Endothelial cell of umbilical vein (primary cell): Measurements from ENCODE around the gene RABEP1. TPM values are rescaled to one million over a fixed set of nuclear protein-coding genes. Genes with fewer than 3 reads are reported as not detected.
"Not testable (repeated sequence)": the region's sequence is repeated elsewhere in the genome, so short reads cannot be mapped to it uniquely, and the experiment has no call there.

Experiments
- BruUV-seq: library from RNA; stranded (reverse); fragments of 400-500 nt; replicated peaks from 2 replicates; lab custom pipeline; 2021; lab: Mats Ljungman, UMichigan
- CTCF ChIA-PET: fragments of 300-600, 350-600 bp; sonication (Branson Sonifier 250); formaldehyde crosslinking; loops from one replicate; lab custom pipeline; 2021; ENCODE audit warnings: antibody characterized with exemption, inconsistent platforms; lab: Charles Lee
- POLR2A ChIA-PET: fragments of 300-600, 350-600 bp; sonication (Branson Sonifier 250); formaldehyde crosslinking; loops from one replicate; lab custom pipeline; 2021; ENCODE audit warnings: antibody characterized with exemption, inconsistent platforms; lab: Charles Lee
- DNase-seq: peaks from one replicate; pipeline ENCODE4 v3.0.0-alpha.2; 2011; ENCODE audit warnings: low read depth, low spot score
- FAIRE-seq: peaks from 2 replicates; lab custom pipeline; 2011; peaks lifted over from hg19 to GRCh38; lab: Jason Lieb, UNC
- H2AFZ ChIP-seq: 2 replicates; pipeline ENCODE4 v1.6.0; 2012; ENCODE audit warnings: low read depth, low read length, control low read depth, inconsistent platforms
- H3K27ac ChIP-seq: 2 replicates; pipeline ENCODE4 v1.5.1; 2011; ENCODE audit warnings: low read depth, mild to moderate bottlenecking, control low read depth, low read length, moderate library complexity; ENCODE audit not compliant: insufficient read depth
- H3K27me3 ChIP-seq, 2 experiments: 2 replicates each; pipeline versions ENCODE4 v1.6.0 to v1.6.1; 2011; ENCODE audit warnings: low read length in 2 of 2, mixed read lengths in 1 of 2; ENCODE audit not compliant: control insufficient read depth in 2 of 2, insufficient read depth in 2 of 2
- H3K36me3 ChIP-seq, 2 experiments: 2 replicates in 1 of 2; 3 replicates in 1 of 2; pipeline ENCODE4 v1.5.1; 2011; ENCODE audit warnings: low read length in 2 of 2, mild to moderate bottlenecking in 1 of 2, moderate library complexity in 1 of 2; ENCODE audit not compliant: control insufficient read depth in 2 of 2, insufficient read depth in 2 of 2; ENCODE audit errors: extremely low read depth in 1 of 2
- H3K4me1 ChIP-seq: 3 replicates; pipeline ENCODE4 v1.5.1; 2011; ENCODE audit warnings: mild to moderate bottlenecking, low read length; ENCODE audit not compliant: control insufficient read depth, insufficient read depth; ENCODE audit errors: extremely low read depth
- H3K4me2 ChIP-seq: 2 replicates; pipeline ENCODE4 v1.6.1; 2011; ENCODE audit warnings: low read length, control low read depth, mixed read lengths; ENCODE audit not compliant: insufficient read depth
- H3K4me3 ChIP-seq, 3 experiments: fragments of 200-600 bp in 1 of 3; sonication (generic), shearing (Covaris generic) in 1 of 3; replicated peaks in 1 of 3; 2 replicates each; pipeline ENCODE4 v1.5.1; 2011 to 2016; ENCODE audit warnings: control low read depth in 3 of 3, low read length in 3 of 3, mild to moderate bottlenecking in 2 of 3, inconsistent platforms in 1 of 3, low read depth in 1 of 3, moderate library complexity in 1 of 3; ENCODE audit not compliant: insufficient read depth in 1 of 3
- H3K79me2 ChIP-seq: 2 replicates; pipeline ENCODE4 v1.6.0; 2012; ENCODE audit warnings: low read length, inconsistent platforms; ENCODE audit not compliant: control insufficient read depth, insufficient read depth
- H3K9ac ChIP-seq: replicated peaks from 2 replicates; pipeline ENCODE3; 2011; ENCODE audit warnings: low read length, control low read depth; ENCODE audit not compliant: insufficient read depth; ENCODE audit errors: extremely low read depth
- H3K9me1 ChIP-seq: replicated peaks from 3 replicates; pipeline ENCODE4 v1.6.0; 2011; ENCODE audit warnings: mild to moderate bottlenecking, low read length; ENCODE audit not compliant: control insufficient read depth, insufficient read depth; ENCODE audit errors: extremely low read depth
- H3K9me3 ChIP-seq: replicated peaks from 2 replicates; pipeline ENCODE4 v1.5.1; 2012; ENCODE audit warnings: low read length, inconsistent platforms; ENCODE audit not compliant: control insufficient read depth, insufficient read depth
- H4K20me1 ChIP-seq: replicated peaks from 2 replicates; pipeline ENCODE3; 2011; ENCODE audit warnings: mild to moderate bottlenecking, low read length; ENCODE audit not compliant: control insufficient read depth, insufficient read depth; ENCODE audit errors: extremely low read depth
- CTCF ChIP-seq, 2 donors: IDR thresholded peaks; 1 replicate in 1 of 2; 2 replicates in 1 of 2; pipeline ENCODE4 v1.5.1; 2011; ENCODE audit warnings: low read length in 2 of 2, mild to moderate bottlenecking in 2 of 2, moderate library complexity in 2 of 2, control low read depth in 1 of 2, inconsistent platforms in 1 of 2, low read depth in 1 of 2; ENCODE audit not compliant: insufficient read depth in 1 of 2; ENCODE audit errors: extremely low read depth in 1 of 2
- EZH2 ChIP-seq: IDR thresholded peaks from 2 replicates; pipeline ENCODE4 v1.6.1; 2012; ENCODE audit warnings: borderline replicate concordance, low read depth, mild to moderate bottlenecking, moderate library complexity, low read length, inconsistent platforms; ENCODE audit not compliant: severe bottlenecking
- FOS ChIP-seq: IDR thresholded peaks from 2 replicates; pipeline ENCODE4 v1.6.1; 2011; ENCODE audit warnings: mild to moderate bottlenecking, low read length, moderate library complexity, borderline replicate concordance; ENCODE audit not compliant: insufficient read depth
- GATA2 ChIP-seq: IDR thresholded peaks from 2 replicates; pipeline ENCODE4 v1.7.0; 2011; ENCODE audit warnings: low read depth, mild to moderate bottlenecking, moderate library complexity, mixed read lengths, low read length; ENCODE audit not compliant: insufficient read length, insufficient read depth
- JUN ChIP-seq: IDR thresholded peaks from 2 replicates; pipeline ENCODE4 v1.6.1; 2011; ENCODE audit warnings: borderline replicate concordance, low read depth; ENCODE audit not compliant: insufficient read length, insufficient read depth
- MAX ChIP-seq: IDR thresholded peaks from 2 replicates; pipeline ENCODE4 v1.6.1; 2011; ENCODE audit not compliant: insufficient read depth, insufficient read length
- MYC ChIP-seq: IDR thresholded peaks from one replicate; pipeline ENCODE4 v1.6.1; 2011; ENCODE audit warnings: mild to moderate bottlenecking, low read depth, low read length
- POLR2A ChIP-seq: IDR thresholded peaks from 2 replicates; pipeline ENCODE4 v1.6.1; 2012; ENCODE audit warnings: low read depth, mild to moderate bottlenecking, control low read depth, low read length
- POLR2AphosphoS5 ChIP-seq: IDR thresholded peaks from 2 replicates; pipeline ENCODE4 v1.6.1; 2012; ENCODE audit warnings: low read depth, mild to moderate bottlenecking, control low read depth, low read length, moderate library complexity; ENCODE audit not compliant: insufficient read depth
- dilution Hi-C: fragments of 300-500 bp; cut with MboI; formaldehyde crosslinking; loops from one replicate; pipeline ENCODE4 v1.15.0; 2019; ENCODE audit warnings: low sequenced_read_pairs; ENCODE audit not compliant: extremely low pct_ligation_motif_present
- intact Hi-C: fragments of 100-400 bp; cut with micrococcal nuclease; formaldehyde crosslinking; loops from one replicate; pipeline ENCODE4 v1.10.0; 2022
- polyA plus RNA-seq, 4 experiments: library from polyadenylated mRNA; depleted of rRNA in 3 of 4; stranded (reverse) in 3 of 4; unstranded in 1 of 4; fragments of >200 nt; gene quantifications; 2 replicates each; pipeline versions ENCODE4 v1.2.1 to v1.2.3, GENCODE V29; 2011 to 2012; ENCODE audit warnings: missing spikeins in 1 of 4
- total RNA-seq: library from RNA; stranded (reverse); gene quantifications from 2 replicates; pipeline ENCODE4 v1.2.3, GENCODE V29; 2021

RABEP1 gene
- total and polyA plus RNA-seq, 2 donors (not counting 3 experiments of a cell fraction or from before 2014, with no cell fraction given), result 10.1 to 54.8 TPM

GRCh38 chr17:5430413-5430999 lies 148.4 kb downstream of the RABEP1 start:
- Histone ChIP-seq H3K27ac (no peak overlapping the region), H2AFZ (no peak overlapping the region), H3K4me2 (no peak overlapping the region), H3K79me2 (peaks cover 5% of the 10 kb centered on the region), H3K36me3 (peaks cover 30 to 55% of the 10 kb centered on the region in 2 experiments), H3K9me3 (no peaks in the 10 kb centered on the region), H3K9me1 (no peaks in the 10 kb centered on the region), H3K27me3 (no peaks in the 10 kb centered on the region), H3K4me1 (no peaks in the 10 kb centered on the region), H4K20me1 (no peaks in the 10 kb centered on the region), H3K4me3 (no peak overlapping the region), H3K9ac (no peak overlapping the region)
- dilution Hi-C loops (no loop called here), intact Hi-C loops (no loop called here)
- no TSS peak for BruUV-seq
- ChIA-PET POLR2A (interaction anchor here (0.7 kb wide), 1 partner anchor 165 kb away, joined by 6 read pairs; no protein-coding TSS in a partner anchor), CTCF (interaction anchor here (0.6 to 6.0 kb wide), 3 partner anchors 9 to 97 kb away, joined by 3 to 43 read pairs (median 3); partner anchors contain the start of gene C1QBP)
- TF ChIP-seq MAX (no peak), CTCF (IDR thresholded peaks at IDR 0.05; ENCODE audit: extremely low read depth in 1 of 2, insufficient read depth in 1 of 2, low read depth in 1 of 2, low read length in 2 of 2) (no peak), JUN (no peak), GATA2 (no peak), FOS (no peak), EZH2 (no peak), POLR2A (no peak), POLR2AphosphoS5 (no peak), MYC (no peak)
- FAIRE-seq, result no peak
- no peak for DNase-seq

- H4K20me1 ChIP-seq, H2AFZ ChIP-seq, BruUV-seq, H3K27me3 ChIP-seq, DNase-seq, H3K27ac ChIP-seq, H3K4me3 ChIP-seq, H3K9me3 ChIP-seq, FAIRE-seq, intact Hi-C loops, H3K4me2 ChIP-seq, dilution Hi-C loops, H3K4me1 ChIP-seq, H3K9ac ChIP-seq, H3K79me2 ChIP-seq, H3K9me1 ChIP-seq: not testable (repeated sequence)
- peaks cover 22 to 48% of the 10 kb centered on the region in 2 experiments for H3K36me3 ChIP-seq
- POLR2A ChIA-PET, result interaction anchor here (0.7 kb wide), 1 partner anchor 164 kb away, joined by 6 read pairs; no protein-coding TSS in a partner anchor
- CTCF ChIA-PET, result interaction anchor here (0.6 to 6.0 kb wide), 3 partner anchors 8 to 97 kb away, joined by 3 to 43 read pairs (median 3); partner anchors contain the start of gene C1QBP
These were observed 149.2 kb downstream of the RABEP1 start for GRCh38 chr17:5431234-5431633.
